ENCODE results near the gene ATP6V0D1.

DNA sequence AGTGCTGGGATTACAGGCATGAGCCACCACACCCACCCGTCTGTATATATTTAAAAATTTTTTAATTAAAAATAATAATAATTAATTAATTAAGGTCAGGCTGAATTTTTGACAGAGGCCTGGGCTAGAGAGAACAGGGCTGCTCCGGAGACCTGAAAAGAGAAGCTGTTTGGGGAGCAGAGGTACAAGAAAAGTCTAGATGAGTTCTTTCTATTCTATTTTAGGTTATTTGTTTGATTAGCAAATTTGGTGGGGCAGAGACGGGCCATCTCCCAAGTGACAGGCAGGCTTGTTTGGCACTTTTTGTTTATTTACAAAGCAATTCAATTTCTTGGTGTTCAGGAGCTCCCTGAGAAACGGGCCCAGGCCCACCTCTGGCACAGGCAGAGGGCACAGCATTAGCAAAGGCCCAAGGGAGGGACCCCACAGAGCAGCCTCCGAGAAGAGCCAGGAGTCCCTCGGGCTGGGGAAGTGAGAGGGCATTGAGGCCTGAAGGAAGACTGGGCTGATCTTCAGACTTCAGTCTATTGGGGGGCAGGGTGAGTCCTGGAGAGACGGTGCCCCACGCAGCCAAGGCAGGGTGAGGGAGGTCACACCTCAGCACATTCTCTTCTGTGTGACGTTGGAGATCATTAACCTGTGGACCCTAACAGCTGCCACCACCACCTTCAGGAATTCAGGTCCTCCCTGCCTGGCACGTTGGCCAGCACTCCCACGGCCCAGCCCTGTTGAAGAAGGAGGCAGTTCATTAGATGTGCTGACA lies 36.9 kb upstream of the ATP6V0D1 start:
- TF ChIP-seq EZH2 (optimal IDR thresholded peaks at IDR 0.05; ENCODE audit: low read depth, low read length) (no peak), EZH2phosphoT487 (IDR thresholded peaks at IDR 0.05; ENCODE audit: low read length) (no peak)
- TF ChIP-seq, protein P1, sequence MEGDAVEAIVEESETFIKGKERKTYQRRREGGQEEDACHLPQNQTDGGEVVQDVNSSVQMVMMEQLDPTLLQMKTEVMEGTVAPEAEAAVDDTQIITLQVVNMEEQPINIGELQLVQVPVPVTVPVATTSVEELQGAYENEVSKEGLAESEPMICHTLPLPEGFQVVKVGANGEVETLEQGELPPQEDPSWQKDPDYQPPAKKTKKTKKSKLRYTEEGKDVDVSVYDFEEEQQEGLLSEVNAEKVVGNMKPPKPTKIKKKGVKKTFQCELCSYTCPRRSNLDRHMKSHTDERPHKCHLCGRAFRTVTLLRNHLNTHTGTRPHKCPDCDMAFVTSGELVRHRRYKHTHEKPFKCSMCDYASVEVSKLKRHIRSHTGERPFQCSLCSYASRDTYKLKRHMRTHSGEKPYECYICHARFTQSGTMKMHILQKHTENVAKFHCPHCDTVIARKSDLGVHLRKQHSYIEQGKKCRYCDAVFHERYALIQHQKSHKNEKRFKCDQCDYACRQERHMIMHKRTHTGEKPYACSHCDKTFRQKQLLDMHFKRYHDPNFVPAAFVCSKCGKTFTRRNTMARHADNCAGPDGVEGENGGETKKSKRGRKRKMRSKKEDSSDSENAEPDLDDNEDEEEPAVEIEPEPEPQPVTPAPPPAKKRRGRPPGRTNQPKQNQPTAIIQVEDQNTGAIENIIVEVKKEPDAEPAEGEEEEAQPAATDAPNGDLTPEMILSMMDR (IDR thresholded peaks at IDR 0.05; ENCODE audit: low read length), result no peak
